Measurements from ENCODE around the gene CD83.

CD83 gene

DNA sequence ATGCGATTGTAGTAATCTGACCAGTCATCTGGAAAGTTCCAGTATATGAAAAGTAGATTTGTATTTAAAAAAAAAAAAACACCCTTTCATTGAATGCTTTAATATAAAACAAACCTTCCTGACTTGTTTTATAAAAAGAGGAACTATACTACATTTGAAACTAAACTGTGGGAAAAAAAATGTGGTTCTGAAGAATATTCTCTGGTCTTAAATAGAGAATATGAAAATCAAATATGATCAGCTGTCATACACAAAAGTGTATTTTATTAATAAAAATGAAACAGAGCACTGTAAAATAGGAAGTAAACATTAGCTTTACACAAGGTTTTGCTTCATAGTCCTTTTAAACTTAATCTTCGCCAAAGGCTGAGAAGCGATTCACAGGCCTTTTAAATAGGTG lies 25.3 kb upstream of the CD83 start:
- DNase-seq (ENCODE audit: low spot score): no peak

DNA sequence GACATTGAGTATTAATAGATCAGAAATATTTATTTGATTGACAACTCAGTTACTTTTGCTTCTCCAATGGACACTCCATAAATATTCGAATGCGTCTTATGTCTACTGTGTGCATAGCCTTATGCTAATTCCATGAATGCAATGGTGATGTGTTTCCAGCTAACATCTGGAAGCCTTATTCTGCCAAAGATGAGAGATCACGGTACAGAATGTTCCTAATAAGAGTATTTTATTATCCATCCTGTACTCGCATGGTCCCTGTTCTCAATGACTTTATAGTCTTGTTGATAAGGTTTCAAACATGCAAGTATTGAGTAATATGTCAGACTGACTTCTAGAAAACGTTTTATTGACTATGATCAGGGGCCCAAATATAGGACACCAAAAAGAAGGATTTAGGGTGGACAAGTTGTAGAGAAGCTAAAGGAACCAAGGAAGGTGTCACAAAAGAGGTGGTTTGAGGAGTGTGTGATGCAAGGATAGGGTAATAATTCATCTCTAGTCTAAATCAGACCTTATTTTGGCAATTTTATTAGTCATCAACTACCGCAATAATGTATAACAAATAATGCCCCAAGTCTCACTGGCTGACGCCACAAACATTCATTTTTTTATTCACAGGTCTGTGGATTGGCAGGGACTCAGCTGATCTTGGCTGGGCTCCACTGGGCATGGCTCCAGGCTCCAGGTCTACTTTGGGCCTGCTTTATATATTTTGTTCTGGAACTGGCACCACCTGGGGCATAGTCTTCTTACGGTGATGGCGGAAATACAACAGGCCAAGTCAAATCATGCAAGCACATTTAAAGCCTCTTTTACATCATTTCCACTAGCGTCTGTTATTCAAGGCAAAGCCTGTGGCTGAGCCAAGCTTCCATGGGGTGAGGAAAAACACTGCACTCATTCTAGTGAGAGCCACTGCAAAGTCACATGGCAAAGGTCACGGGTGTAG lies 24.5 kb upstream of the CD83 start:
- DNase-seq (ENCODE audit: low spot score): no peak

DNA sequence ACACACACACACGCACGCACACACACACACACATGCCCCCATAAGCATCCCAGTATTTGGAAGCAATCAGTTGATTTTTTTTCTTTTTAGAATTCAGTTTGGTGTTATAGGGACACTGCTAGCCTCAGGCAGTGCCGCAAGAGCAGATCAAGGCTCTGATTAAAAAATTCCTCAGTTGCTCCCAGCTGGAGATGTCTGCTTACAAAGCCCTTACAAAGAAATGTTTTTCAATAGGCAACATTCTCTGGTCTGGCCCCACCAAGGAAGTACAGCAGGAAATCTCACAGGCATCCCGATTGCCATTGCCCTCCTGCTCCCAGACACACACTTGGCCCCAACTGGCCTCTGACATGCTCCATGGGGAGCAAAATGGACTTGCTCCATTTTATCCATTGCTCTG lies 22.9 kb upstream of the CD83 start:
- no peak for DNase-seq (ENCODE audit: low spot score)

DNA sequence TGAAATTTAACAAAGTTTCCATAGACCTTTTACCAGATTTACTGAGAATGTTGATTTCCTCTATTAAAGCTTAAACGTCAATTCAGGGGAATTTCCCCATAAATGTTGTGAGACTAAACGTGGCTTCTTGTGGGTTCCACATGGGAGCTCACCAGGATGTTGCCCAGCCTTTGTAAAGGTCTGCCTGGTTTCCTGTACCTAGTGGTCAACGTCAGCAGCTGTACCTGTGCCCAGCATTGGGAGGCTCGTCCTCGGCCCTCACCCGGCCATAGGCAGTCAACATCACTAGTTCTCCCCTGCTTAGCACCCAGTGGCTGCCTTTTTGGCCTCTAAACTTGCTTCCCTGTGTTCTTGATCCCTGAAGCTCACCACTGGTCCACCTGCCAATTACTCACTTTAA lies 22.1 kb upstream of the CD83 start:
- no peak for DNase-seq (ENCODE audit: low spot score)

DNA sequence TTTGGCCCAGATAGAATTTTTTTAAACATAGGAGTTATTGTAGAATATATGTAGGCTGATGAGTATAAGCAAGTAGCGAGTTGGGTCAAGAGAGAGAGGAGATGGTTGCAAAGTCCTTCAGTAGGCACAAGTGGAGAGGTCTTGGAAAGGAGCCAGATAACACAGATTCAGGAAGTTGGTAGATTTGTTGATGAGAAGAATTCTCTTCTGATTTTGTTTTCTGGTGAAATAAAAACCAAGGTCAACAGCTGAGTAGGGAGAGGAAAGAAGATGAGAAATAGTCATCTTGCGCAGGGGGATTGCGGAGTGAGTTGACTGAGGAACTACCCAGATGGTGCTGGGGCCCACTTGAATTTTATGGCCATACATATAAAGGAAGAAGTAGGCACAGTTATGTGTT lies 17.4 kb upstream of the CD83 start:
- DNase-seq (ENCODE audit: low spot score): no peak

DNA sequence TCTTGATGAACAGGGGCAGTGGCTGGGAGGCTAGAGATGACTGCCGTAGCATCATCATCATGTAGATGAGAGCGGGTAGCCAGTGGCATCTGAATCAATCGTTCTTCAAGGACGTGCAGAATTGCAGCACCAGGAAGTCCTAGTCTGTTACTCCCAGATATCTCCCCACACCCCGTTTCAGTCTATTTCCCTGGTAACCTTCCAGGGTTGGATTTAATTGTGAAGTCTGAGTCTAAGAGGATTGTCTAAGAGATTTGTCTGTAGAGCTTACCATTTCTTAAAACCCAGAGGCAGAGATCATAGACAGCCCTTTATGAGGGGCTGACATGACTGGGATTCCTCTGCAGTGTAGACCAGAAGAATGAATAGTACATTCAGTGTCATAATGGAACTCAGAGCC lies 16.6 kb upstream of the CD83 start:
- no peak for DNase-seq (ENCODE audit: low spot score)

DNA sequence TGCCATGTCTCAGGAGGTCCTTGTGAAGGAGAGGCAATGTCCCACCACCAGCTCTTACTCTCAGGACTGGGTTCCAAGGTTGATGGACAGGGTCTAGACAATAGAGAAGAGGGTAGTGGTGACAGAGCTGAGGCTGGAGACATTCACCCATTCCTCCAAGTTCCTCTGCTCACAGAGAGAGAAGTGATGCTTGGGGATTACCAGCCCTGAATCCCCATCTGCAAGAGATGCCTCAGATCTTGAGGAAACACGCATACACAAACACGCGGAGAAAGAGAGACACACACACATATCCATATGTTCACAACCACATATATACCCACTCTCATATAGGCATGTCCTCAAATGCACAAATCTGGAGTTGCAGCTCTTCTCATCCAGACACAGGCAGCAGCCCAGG lies 15.2 kb upstream of the CD83 start:
- DNase-seq (ENCODE audit: low spot score): no peak

DNA sequence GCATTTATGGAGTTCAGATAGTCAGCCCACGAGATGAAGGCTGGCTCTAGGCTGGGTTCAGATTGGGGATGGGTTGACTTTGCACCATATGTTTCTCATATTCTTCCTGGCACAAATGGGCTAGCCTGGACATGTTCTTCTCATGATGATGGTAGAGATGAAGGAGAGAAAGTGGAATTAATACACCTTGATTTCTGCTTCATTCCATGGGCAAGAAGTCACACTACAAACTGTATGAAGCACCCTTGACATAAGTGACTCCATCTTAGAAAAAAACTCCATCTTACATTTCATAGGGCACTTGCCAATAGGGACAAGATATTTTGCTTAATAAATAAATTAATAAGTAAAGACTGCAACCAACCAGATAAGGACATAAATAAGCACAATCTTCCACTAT lies 12.0 kb upstream of the CD83 start:
- no peak for DNase-seq (ENCODE audit: low spot score)

DNA sequence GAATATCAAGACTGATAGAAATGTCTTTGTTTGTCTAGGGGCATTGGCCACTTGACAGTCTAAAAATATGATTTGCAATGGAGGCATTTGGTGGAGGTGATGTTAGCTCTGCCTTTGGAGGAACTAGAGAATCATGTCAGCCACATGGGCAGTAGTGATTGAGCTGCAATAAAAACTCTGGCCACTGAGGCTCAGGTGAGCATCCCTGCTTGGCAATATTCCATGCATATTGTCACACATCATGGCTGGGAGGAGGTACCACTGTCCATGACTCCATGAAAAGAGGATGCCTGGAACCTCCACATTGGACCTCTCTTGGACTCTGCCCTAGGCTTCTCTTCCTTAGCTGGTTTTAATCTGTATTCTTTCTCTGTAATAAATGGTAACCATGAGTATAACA lies 10.6 kb upstream of the CD83 start:
- no peak for DNase-seq (ENCODE audit: low spot score)

DNA sequence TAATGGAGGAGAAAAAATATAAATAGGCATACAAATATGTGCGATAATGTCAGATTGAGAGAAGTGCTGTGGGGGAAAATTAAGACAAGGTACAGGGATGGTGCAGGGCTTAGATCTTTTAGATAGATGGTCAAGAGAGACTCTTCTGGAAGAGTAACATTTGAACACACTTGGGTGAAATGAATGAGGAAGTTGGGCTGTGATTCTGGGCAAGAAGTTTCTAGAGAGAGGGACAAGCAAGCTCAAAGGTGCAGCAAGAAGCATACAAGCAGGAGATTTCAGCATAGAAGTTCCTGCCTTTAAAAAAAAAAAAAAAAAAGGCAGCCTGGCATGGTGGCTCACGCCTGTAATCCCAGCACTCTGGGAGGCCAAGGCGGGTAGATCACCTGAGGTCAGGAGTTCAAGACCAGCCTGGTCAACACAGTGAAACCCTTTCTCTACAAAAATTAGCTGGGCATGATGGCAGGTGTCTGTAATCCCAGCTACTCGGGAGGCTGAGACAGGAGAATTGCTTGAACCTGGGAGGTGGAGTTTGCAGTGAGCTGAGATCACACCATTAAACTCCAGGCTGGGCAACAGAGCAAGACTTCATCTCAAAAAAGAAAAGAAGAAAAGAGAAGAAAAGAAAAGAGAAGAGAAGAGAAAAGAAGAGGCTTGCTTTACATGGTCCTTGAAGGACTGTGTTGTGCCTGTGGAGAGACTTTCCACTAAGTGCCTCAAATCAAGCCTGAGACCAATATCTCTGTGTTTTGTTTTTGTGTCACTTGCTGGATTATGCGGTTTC lies 9.7 kb upstream of the CD83 start:
- no peak for DNase-seq (ENCODE audit: low spot score)

DNA sequence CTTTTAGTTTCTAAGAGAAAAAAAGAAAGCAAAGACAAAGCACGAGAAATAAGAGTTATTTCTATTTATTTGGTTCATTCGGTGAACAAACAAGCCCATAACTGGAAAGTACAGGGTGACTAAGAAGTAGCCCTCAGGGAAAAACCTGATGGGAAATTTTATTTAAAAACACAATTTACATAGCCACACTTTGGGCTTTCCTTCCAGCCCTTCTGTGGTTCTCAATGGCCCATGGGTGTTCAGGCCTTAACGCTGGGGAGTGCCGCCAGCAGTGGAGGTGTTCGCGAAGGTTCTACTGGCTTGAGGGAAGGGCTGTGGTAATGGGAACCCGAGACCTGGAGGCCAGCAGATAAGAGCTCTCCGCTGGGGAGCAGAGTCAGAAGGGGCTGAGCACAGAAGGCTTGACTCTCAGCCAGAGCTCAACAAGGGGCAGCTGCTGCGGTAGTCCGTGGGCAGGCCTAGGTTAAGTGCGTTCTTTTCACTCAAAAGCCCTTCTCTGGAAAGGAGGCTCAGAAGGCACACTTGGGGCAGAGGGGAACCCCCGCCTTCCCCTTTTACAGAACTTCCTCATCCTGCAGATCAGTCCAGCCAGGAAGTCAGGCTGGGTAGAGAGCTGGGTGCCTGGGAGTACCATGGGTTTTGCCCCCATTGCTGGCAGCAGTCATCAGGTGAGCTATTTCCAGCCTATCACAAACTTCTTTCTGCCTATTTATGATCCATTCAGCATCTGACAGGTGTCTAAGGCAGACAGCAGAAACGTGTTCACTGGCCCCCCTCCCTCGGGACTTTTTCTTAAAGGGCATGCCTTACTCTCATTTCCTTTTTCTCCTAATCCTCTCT lies 8.8 kb upstream of the CD83 start:
- DNase-seq (ENCODE audit: low spot score): no peak

DNA sequence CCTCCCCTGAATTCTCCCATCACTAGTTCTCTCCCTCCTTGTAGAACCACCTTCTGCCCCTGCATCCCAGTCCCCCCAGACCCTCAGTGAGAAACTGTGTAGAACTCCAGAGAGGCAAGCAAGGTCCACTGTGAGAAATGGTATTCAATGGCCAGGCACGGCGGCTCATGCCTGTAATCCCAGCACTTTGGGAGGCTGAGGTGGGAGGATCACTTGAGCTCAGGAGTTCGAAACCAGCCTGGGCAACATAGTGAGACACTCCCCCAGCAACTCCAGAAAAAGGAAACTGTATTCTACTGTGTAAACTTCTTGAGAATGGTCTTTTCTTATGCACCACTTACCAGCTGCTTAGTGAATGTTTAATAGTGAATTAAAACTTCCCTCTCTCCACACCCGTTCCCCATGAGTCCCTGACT lies 8.2 kb upstream of the CD83 start:
- DNase-seq (ENCODE audit: low spot score): no peak

DNA sequence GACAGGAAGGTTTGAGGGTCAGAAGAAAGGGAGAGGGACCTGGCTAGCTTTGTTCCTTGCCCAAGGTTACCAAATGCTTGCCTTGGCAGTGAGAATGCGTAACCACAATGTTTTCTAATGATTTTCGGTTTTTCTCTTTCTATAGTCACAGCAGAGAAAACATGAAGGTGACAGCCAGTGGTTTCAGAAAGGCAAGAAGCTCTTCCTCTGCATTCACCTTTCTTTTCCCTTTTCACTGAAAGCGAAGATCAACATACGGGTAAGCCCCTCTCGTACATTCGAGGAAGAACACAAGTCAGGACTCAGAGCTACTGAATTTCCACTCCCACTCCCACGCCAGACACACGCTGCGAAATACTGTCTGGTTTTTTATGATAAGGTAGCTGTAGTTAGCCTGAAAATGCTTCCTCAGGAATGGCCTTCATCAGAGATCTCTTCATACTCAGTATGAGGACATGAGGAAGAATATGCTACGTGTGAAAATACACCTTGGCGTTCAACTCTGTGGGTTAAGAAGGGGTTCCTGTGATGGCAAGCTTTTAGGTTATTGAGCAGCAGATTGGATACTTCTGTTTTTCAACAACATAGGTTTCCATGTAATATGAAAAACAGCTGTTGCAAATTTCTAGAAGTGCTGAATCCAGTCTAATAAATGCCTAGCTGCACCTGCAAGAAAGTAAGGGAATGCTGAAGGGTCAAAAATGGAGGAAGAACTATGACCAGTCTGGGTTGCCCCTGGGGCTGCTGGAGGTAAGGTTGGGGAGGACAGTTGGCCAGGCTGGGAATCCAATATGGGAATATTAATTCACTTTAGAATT lies 7.4 kb upstream of the CD83 start:
- DNase-seq (ENCODE audit: low spot score): no peak

DNA sequence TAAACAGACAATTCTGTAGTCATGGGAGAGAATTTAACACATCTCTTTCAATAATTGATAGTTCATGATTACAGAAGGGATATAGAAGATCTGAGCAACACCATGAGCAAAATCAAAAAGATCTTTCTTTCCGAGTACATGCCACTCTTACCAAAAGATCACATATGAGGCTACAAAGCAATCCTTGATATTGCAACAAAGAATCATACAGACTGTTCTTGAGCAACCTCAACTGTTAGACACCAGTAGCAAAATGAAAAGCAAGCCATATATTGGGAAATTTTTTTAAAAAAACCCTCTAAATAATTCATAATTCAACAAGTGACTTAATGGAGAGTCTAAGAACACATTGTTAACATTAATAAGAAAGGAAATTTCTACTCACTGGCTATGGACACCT lies 3.6 kb upstream of the CD83 start:
- no peak for DNase-seq (ENCODE audit: low spot score)

DNA sequence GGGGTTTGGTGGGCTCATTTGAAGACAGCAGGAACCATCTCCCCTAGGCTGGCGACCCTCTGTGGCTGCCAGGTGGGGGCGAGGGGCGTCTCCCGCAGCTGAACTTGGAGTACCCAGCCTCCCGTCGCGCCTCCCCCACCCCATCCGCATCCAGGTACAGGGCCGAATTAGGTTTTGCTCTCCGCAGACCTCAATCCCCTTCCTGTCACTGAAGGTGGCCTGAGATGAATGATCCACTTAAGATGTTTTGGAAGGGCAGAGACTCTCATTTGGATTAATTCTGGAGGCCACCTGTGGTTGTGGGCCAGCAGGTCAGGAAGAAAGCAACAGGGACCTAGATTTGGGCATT lies 493 bp downstream of the CD83 start:
- no peak for DNase-seq (ENCODE audit: low spot score)

DNA sequence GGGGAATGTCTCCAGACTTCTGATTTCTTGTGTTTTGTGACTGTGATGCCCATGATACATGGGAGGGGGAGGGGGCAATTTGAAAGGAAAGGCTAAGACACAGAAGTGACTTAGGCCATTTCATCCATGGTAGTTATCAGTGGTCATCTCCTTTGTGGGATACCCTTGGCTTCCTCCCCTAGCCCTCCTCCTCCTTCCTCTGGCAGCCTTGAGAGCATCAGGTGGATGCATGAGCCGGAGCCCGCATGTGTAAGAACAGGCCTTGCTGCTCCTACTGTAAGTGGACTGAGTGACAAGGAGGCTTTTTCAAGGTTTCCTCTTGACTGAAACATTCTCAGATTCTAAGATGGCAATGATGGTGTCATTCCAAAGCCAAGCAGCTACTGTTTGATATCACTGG lies 874 bp downstream of the CD83 start:
- no peak for DNase-seq (ENCODE audit: low spot score)

DNA sequence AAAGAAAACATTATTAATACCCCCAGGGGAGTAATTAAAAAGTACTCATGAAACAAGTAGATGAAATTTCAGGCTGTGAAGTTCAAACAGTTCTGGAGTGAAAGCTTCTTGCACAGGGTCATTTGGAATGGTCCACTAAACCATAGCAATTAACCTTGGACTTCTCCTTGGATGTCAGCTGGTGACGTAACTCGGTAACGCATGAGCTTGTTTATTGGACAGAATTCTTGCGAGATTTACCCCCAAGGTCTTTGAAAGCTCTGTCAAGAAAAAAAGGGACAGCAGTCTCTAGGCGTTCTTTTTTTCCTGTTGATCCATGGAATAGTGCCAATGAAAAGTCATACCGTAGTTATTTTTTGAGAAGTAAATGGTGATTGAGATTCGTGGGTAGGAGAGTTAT lies 2.2 kb downstream of the CD83 start:
- DNase-seq (ENCODE audit: low spot score): no peak

DNA sequence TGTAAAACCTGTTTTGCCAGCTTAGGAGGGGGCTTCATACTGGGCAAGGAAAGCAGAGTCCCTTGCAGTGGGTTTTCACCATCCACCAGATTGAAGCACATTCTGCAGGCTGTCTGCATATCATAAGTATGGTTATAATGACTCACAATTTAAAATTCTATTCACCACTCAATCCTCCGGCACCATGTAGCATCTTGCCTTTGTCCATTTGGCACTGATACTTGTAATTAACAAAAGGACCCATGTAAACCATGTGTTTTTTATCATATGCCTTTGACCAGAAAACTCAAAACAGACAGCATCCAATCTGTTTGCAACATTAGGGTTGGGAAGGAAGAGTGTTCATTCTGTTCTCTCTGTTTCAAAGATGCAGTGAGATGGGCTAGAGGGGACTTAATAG lies 3.0 kb downstream of the CD83 start:
- DNase-seq (ENCODE audit: low spot score): no peak

DNA sequence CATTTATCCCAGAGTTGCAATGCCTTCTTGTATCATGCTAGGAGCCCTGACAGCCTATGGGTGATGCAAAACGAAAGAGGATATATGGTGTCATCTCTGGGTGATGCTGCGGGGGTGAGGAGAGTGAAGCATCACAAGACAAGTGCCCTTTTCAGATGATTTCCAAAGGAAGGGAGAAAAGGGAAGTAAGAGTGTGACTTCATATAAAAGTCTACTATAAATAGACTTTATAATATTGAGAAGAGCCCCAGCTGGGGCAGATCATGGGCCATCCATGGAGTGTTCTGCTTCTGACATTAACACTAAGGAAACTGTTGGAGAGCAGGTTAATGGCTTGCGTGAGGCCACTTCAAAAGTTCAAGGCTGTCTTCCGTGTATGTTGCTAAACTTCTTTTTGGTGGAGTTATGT lies 4.4 kb downstream of the CD83 start:
- no peak for DNase-seq (ENCODE audit: low spot score)

DNA sequence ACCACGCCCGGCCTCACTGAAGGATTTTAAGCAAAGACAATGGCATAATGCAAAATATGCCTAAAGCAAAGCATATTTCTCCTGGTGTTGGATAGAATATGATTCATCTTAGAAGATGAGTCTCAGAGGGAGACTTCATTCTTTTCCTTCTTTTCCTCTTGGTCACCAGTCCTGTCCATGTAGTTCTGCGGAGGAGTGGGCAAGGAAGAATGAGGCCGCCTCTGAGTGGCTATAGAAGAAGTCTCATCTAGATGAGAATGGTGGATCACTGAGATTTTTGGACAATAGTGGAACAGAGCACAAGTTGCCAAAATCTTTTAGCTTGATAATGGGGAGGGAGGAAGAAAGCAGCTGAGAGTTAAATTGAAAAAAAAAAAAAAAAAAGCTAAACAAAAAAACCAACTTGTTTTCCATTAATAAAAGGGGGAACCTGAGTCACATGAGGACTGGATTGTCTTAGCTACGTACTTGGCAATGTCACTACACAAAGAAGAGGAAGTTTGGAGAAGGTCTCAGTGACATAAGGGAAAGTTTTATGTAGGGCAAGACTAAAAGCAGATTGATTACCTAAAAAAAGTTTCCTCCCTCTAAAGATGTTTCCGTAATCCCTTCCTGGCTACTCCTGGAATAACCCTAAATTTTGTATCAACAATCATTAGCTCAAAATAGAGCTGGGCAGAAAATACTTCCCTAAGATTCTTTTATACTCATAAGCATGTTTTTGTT lies 6.0 kb downstream of the CD83 start:
- DNase-seq (ENCODE audit: low spot score): no peak

DNA sequence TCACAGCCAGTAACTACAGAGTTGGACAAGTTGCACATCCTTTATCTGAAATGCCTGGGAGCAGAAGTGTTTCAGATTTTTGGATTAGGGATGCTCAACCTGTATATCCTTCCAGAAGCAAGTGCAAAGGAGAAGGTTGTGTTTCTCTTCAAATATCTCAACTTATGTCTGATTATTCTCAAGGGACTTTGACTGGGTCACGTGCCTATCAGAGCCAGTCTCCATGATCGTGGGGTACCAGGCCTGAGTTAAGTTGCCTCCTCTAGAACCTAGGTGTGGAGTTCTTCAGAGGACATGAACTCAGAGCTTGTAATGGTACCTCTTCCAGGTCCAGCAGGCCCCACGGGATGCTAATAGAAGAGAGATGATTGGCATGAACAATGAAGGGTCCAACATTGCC lies 7.8 kb downstream of the CD83 start:
- DNase-seq (ENCODE audit: low spot score): no peak
